Transverse colon (tissue), 4 donors: Measurements from ENCODE around the gene CSNK1G1. TPM values are rescaled to one million over a fixed set of nuclear protein-coding genes. Genes with fewer than 3 reads are reported as not detected.

Experiments
- DNase-seq: peaks from one replicate; pipeline ENCODE4 v3.0.0-alpha.2; 2019
- H3K27ac ChIP-seq, 4 donors: fragments of 200-600 bp; sonication (generic); 2 replicates each; pipeline ENCODE4 v1.5.1; 2016 to 2018; ENCODE audit warnings: inconsistent platforms in 4 of 4
- H3K27me3 ChIP-seq: fragments of 200-600 bp; sonication (generic); 2 replicates; pipeline ENCODE4 v1.5.1; 2017; ENCODE audit warnings: inconsistent platforms
- H3K36me3 ChIP-seq, 4 donors: fragments of 200-600 bp; sonication (generic); 2 replicates each; pipeline ENCODE4 v1.5.1; 2017 to 2019; ENCODE audit warnings: inconsistent platforms in 4 of 4
- H3K4me1 ChIP-seq, 4 donors: fragments of 200-600 bp; sonication (generic); 2 replicates each; pipeline ENCODE4 v1.5.1; 2017 to 2020; ENCODE audit warnings: inconsistent platforms in 4 of 4
- H3K4me3 ChIP-seq, 4 donors: fragments of 200-600 bp; sonication (generic); 1 replicate in 1 of 4; 2 replicates in 3 of 4; pipeline versions ENCODE4 v1.5.1 to v1.6.1; 2017 to 2019; ENCODE audit warnings: inconsistent platforms in 4 of 4
- H3K9me3 ChIP-seq, 2 donors: fragments of 200-600 bp; sonication (generic); 2 replicates each; pipeline ENCODE4 v1.5.1; 2017 to 2019; ENCODE audit warnings: inconsistent platforms in 2 of 2
- CTCF ChIP-seq, 5 experiments: fragments of 200-600 bp in 3 of 5; fragments of 450-650 bp in 2 of 5; sonication (generic) in 3 of 5; IDR thresholded peaks; 1 replicate in 2 of 5; 2 replicates in 3 of 5; pipeline ENCODE4 v1.5.1; 2016 to 2017; ENCODE audit warnings: antibody characterized with exemption in 5 of 5, inconsistent platforms in 3 of 5, mild to moderate bottlenecking in 2 of 5, moderate library complexity in 1 of 5
- EP300 ChIP-seq: sonication (generic); formaldehyde crosslinking; IDR thresholded peaks from one replicate; pipeline ENCODE4 v1.6.1; 2017; ENCODE audit warnings: antibody characterized with exemption, low read depth
- POLR2A ChIP-seq: fragments of 450-650 bp; IDR thresholded peaks from one replicate; pipeline ENCODE4 v1.6.1; 2016; ENCODE audit warnings: antibody characterized with exemption, mild to moderate bottlenecking, moderate library complexity
- POLR2AphosphoS5 ChIP-seq, 3 donors: sonication (generic); formaldehyde crosslinking; IDR thresholded peaks; one replicate each; pipeline ENCODE4 v1.6.1; 2016; ENCODE audit warnings: antibody characterized with exemption in 3 of 3
- WGBS, 2 donors: methylation state at CpG; one replicate each; pipeline ENCODE4 v1.1.5; 2018; ENCODE audit warnings: low coverage in 1 of 2; 5-methylcytosine and 5-hydroxymethylcytosine counted together
- in situ Hi-C, 4 donors: fragments of 200-750 bp; cut with MboI; loops; one replicate each; pipeline versions ENCODE4 v1.15.0 to v1.15.1; 2017; ENCODE audit warnings: low sequenced_read_pairs in 3 of 4, low pct_ligation_motif_present in 1 of 4, low pct_unique_long_range_greater_than_20kb in 1 of 4
- intact Hi-C: fragments of 100-400 bp; cut with DNase I; formaldehyde crosslinking; loops from one replicate; pipeline ENCODE4 v1.15.1; 2023; ENCODE audit warnings: low total_unique reads
- total RNA-seq, 4 donors: library from RNA; depleted of rRNA; stranded (reverse); fragments of >200 nt; gene quantifications; one replicate each; pipeline ENCODE4 v1.1.0, GENCODE V29; 2016

CSNK1G1 gene
- total RNA-seq, 4 donors from 2014 or later: 6.2 to 34.4 (median 19.7) TPM

GRCh38 chr15:64133623-64134344 is 222.2 kb downstream of the CSNK1G1 start:
- DNase-seq: no peak
- TF ChIP-seq CTCF (IDR thresholded peaks at IDR 0.05) (no peak), POLR2AphosphoS5 (IDR thresholded peaks at IDR 0.05) (no peak), POLR2A (no peak), EP300 (no peak)
- H3K27ac ChIP-seq: no peak overlapping the region
- no peaks in the 10 kb centered on the region for H3K9me3 ChIP-seq
- intact Hi-C loops (no loop called here), in situ Hi-C loops (no loop called here)
- no peak overlapping the region for H3K4me3 ChIP-seq
- WGBS, 2 donors: 88 to 94% methylated on average over 3 to 10 of the region's 10 CpGs
- no peaks in the 10 kb centered on the region for H3K27me3 ChIP-seq
- peaks cover 0 to 90% (median 44%) of the 10 kb centered on the region in 4 donors for H3K36me3 ChIP-seq
- no peaks in the 10 kb centered on the region for H3K4me1 ChIP-seq

DNA sequence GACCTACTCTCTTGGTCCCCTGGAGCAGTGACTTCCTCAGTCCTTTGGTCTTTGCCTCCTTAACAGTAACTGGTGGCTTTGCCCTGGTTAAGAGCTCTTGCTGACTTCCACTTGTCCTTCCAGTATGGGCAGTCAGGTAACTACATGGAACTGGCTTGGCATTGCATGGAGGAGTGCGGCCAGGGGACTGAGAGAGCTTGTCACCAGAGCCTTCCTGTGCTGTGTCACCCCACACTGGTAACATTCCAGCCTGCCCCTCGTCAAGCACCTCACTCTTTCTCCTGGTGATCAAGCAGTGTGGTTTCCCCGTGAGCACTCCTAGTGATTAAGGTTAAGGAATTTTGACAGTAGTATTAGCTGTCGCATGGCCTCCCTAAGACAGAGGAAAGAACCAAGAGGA is 223.8 kb downstream of the CSNK1G1 start:
- Histone ChIP-seq H3K27me3 (no peaks in the 10 kb centered on the region), H3K27ac (no peak overlapping the region), H3K4me1 (no peaks in the 10 kb centered on the region), H3K4me3 (no peak overlapping the region), H3K36me3 (peaks cover 0 to 91% (median 47%) of the 10 kb centered on the region in 4 donors), H3K9me3 (no peaks in the 10 kb centered on the region)
- in situ Hi-C loops (no loop called here), intact Hi-C loops (no loop called here)
- TF ChIP-seq POLR2A (no peak), POLR2AphosphoS5 (IDR thresholded peaks at IDR 0.05) (no peak), CTCF (IDR thresholded peaks at IDR 0.05) (no peak), EP300 (no peak)
- WGBS, 2 donors: 90% methylated on average over 4 of the region's 4 CpGs; no CpG with 5 or more reads in 1 of the 2 donors
- DNase-seq: no peak

- in situ Hi-C loops (no loop called here), intact Hi-C loops (no loop called here)
- Histone ChIP-seq H3K27me3 (no peaks in the 10 kb centered on the region), H3K4me1 (no peaks in the 10 kb centered on the region), H3K9me3 (no peaks in the 10 kb centered on the region), H3K36me3 (peaks cover 0 to 91% (median 45%) of the 10 kb centered on the region in 4 donors), H3K4me3 (no peak overlapping the region), H3K27ac (no peak overlapping the region)
- no peak for DNase-seq
- 93 to 96% methylated on average over 6 to 7 of the region's 7 CpGs for WGBS, 2 donors
- TF ChIP-seq EP300: no peak
Measured at GRCh38 chr15:64131547-64131946, 224.4 kb downstream of the CSNK1G1 start.

GRCh38 chr15:64130159-64130558 is 225.8 kb downstream of the CSNK1G1 start:
- H3K4me1 ChIP-seq: no peaks in the 10 kb centered on the region
- intact Hi-C loops (no loop called here), in situ Hi-C loops (no loop called here)
- no peaks in the 10 kb centered on the region for H3K27me3 ChIP-seq
- no peak for TF ChIP-seq CTCF (IDR thresholded peaks at IDR 0.05)
- TF ChIP-seq POLR2A: no peak
- WGBS, 2 donors: 93% methylated on average over 3 of the region's 3 CpGs; no CpG with 5 or more reads in 1 of the 2 donors
- no peaks in the 10 kb centered on the region for H3K9me3 ChIP-seq
- DNase-seq: no peak
- no peak overlapping the region for H3K27ac ChIP-seq
- H3K36me3 ChIP-seq: peaks cover 0 to 88% (median 42%) of the 10 kb centered on the region in 4 donors
- no peak overlapping the region for H3K4me3 ChIP-seq
